Activated naive CD4-positive, alpha-beta T cell treated with anti-CD3 and anti-CD28 coated beads, Interleukin-2, amount 50 U/mL, for 24 hours (primary cell): Measurements from ENCODE around the gene AASDHPPT.
A peak's percentile ranks its signal among the peaks of the same experiment; 100 is the strongest.

ENCODE experiments used
- H3K27ac Mint-ChIP-seq: one replicate; pipeline ENCODE4 v1.8.0; 2021; ENCODE audit warnings: mild to moderate bottlenecking, mixed read lengths
- H3K27me3 Mint-ChIP-seq: one replicate; pipeline ENCODE4 v1.8.0; 2021; ENCODE audit warnings: mixed read lengths
- H3K36me3 Mint-ChIP-seq: one replicate; pipeline ENCODE4 v1.8.0; 2021; ENCODE audit warnings: mixed read lengths
- H3K4me1 Mint-ChIP-seq: one replicate; pipeline ENCODE4 v1.8.0; 2021; ENCODE audit warnings: mixed read lengths
- H3K4me3 Mint-ChIP-seq: one replicate; pipeline ENCODE4 v1.8.0; 2021; ENCODE audit warnings: mild to moderate bottlenecking, mixed read lengths
- H3K9me3 Mint-ChIP-seq: one replicate; pipeline ENCODE4 v1.8.0; 2021; ENCODE audit warnings: mixed read lengths

AASDHPPT gene

DNA sequence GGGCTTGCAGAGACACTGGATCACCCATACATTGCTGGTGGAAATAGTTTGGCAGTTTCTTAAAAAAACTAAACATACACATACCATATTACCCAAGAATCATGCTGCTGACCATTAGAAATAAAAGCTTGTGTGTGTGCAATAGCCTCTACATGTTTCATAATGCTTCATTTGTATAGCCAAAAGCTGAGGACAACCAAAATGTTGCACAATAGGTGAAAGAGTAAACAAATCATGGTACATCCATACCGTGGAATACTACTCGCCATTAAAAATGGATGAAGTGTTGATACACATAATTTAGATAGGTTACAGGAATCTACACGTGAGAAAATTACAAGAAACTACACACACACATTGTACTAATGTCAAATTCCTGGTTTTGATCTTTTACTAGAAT lies 6.9 kb upstream of the AASDHPPT start:
- peaks cover 12% of the 10 kb centered on the region for H3K36me3 Mint-ChIP-seq
- no peak overlapping the region for H3K27ac Mint-ChIP-seq
- H3K9me3 Mint-ChIP-seq = no peaks in the 10 kb centered on the region
- peaks cover 40% of the 10 kb centered on the region for H3K4me1 Mint-ChIP-seq
- no peaks in the 10 kb centered on the region for H3K27me3 Mint-ChIP-seq
- no peak overlapping the region for H3K4me3 Mint-ChIP-seq

DNA sequence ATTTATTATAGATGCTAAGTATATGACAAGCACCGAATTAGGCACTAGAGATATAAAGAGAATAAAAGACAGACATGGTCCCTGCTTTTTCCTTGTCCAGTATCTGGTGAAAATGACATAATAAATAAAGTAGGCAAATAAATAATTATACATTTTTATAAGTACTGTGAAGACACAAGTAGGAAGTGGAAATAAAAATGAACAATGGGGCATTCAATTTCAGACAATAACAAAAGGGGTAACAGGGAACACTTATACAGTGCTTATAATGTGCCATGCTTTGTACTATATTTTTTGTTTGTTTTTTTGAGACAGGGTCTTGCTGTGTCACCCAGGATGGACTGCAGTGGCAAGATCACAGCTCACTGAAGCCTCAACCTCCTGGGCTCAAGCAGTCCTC lies 4.7 kb upstream of the AASDHPPT start:
- Mint-ChIP-seq H3K9me3 (no peaks in the 10 kb centered on the region), H3K27me3 (no peaks in the 10 kb centered on the region), H3K36me3 (peaks cover 9% of the 10 kb centered on the region), H3K4me1 (peaks cover 46% of the 10 kb centered on the region), H3K27ac (no peak overlapping the region), H3K4me3 (no peak overlapping the region)

DNA sequence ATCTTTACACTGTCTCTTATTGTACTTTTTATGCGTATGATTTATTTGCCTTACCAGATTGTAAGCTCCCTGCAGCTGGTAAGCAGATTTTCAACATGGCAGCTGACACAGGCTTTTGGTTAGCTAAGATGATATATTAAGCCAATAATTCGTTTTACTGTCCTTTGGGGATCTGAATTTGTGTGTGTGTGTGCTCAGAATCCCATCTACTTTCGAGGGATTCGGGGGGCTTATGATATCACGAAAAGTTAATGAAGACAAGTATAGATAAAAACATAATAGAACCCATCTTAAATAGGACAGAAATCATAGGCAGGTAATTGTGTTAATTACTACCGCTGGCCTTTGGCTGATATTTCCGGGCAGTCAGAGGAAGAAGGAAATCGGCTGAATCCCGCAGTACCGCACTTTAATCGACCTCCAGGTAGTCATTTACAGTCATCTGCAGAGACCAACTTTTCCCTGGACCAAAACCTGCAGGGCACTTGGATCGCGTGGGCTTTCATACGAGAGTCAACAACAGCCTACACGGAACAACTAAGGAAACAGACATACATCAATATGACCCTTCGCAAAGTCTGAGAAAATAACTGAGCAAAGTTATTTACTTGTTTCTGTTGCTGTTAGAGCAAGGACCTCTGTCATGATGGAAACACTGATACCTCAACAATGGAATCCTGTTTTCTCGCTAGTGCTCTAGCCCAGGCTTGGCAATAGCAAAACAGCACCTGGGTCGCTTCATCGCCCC lies 1.1 kb upstream of the AASDHPPT start:
- peak overlapping the region; percentile 94 for H3K27ac Mint-ChIP-seq
- H3K4me1 Mint-ChIP-seq = peaks cover 65% of the 10 kb centered on the region
- H3K36me3 Mint-ChIP-seq = peaks cover 8% of the 10 kb centered on the region

DNA sequence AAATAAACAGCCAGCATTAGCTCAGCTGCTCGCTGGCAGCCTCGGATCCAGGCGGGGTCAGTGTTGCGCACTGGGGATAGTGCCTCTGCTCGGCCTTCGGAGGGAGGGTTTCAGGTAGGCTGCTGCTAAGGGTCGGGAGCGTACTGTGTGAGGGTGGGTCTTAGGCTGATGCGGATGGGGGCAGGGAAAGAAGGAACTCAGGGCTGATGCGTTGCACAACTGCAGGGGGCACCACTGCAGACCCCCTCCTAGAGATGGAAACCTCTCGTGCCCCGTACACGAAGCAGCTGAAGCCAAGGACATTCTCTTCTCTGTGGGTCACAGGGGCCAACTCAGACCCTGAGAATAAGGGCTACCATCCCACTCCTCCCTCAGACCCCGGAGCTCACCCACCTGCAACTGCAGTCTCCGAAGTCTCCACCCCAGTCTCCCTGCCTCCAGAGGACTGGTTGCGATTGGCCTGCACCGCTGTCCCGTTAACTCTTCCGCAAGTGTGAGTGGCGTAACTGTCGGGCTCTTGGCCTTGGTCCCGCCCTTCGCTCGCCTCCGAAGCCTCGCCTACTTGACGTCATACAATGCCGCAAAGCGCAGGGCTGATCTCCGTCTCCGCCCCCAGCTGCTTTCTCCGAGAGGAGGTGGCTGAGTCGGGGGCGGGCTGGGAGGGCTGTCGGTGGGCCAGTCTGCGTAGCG lies 398 bp upstream of the AASDHPPT start, which contains the start of gene KBTBD3:
KBTBD3 (minus strand) TSS at position 429 of the 690 bp plus-strand sequence. CDS start 18,250 bp downstream, outside the sequence.
- Mint-ChIP-seq H3K36me3 (peaks cover 8% of the 10 kb centered on the region), H3K9me3 (no peaks in the 10 kb centered on the region), H3K4me1 (peaks cover 72% of the 10 kb centered on the region), H3K27me3 (no peaks in the 10 kb centered on the region), H3K4me3 (peak within 1 kb of the TSS; percentile 96), H3K27ac (peak within 1 kb of the TSS; percentile 94)

More for the DNA sequence above, 1.1 kb upstream of the AASDHPPT start:
- Mint-ChIP-seq H3K27me3 (no peaks in the 10 kb centered on the region), H3K4me3 (peak overlapping the region; percentile 96), H3K9me3 (no peaks in the 10 kb centered on the region)

DNA sequence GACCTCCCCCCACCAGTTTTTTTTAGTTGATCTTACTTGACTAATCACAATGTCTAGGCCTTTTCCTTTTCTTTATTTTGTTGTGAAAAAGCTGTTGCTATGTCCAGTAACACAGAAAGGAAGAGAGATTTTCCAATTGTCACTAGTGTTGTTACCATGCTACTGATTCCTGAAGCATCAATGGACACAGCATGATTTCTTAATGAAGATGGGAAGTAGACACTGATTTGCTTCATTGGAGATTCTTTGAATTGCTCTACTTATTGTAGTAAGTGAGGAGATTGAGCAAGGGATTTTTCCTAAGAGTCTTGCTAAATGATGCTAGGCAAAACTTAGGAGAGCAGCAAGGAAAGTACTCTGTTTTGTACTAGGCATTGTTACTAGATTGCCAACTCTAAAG lies 4.6 kb downstream of the AASDHPPT start:
- H3K27me3 Mint-ChIP-seq = no peaks in the 10 kb centered on the region
- H3K27ac Mint-ChIP-seq = no peak overlapping the region
- H3K4me3 Mint-ChIP-seq = peak overlapping the region; percentile 15
- peaks cover 6% of the 10 kb centered on the region for H3K36me3 Mint-ChIP-seq
- H3K9me3 Mint-ChIP-seq = no peaks in the 10 kb centered on the region
- H3K4me1 Mint-ChIP-seq = peaks cover 77% of the 10 kb centered on the region

DNA sequence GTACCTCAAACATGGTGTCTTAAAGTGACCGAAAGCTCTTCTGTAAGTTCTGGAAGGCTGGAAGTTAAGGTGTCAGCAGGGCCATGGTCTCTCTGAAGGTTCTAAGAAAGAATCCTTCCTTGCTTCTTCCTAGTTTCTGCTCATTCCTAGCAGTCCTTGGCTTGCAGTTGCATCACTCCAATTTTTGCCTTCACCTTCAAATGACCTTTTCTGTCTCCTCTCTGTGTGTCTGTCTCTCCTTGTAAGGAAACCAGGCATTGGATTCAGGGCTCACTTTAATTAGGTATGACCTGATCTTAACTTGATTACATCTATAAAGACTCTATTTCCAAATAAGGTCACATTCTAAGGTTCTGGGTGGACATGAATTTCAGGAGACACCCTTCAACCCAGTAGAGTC lies 8.7 kb downstream of the AASDHPPT start:
- no peaks in the 10 kb centered on the region for H3K9me3 Mint-ChIP-seq
- H3K4me3 Mint-ChIP-seq = peak overlapping the region; percentile 34
- peaks cover 72% of the 10 kb centered on the region for H3K4me1 Mint-ChIP-seq
- no peaks in the 10 kb centered on the region for H3K27me3 Mint-ChIP-seq
- no peaks in the 10 kb centered on the region for H3K36me3 Mint-ChIP-seq
- peak overlapping the region; percentile 42 for H3K27ac Mint-ChIP-seq

DNA sequence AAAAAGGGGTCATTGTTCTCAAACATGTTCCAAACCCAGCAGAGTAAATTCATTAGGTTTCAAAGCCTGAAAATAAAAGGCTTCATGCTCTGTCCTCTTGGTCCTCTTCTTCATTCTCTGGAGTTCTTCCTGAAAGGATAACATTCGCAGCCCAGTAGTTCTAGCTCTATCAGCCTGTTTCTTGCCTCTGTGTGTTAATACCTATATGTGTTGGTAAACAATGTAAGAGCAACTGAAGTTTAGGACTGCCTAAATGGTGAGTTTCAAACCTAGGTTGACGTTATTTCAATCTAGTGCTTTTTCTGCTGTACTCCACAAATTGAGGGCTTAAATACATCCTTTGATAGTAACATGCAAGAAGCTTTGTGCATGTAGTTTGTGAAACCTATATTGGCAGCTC lies 9.4 kb downstream of the AASDHPPT start:
- peaks cover 5% of the 10 kb centered on the region for H3K36me3 Mint-ChIP-seq
- peak overlapping the region; percentile 39 for H3K27ac Mint-ChIP-seq
- peaks cover 72% of the 10 kb centered on the region for H3K4me1 Mint-ChIP-seq
- H3K4me3 Mint-ChIP-seq = peak overlapping the region; percentile 34
- H3K9me3 Mint-ChIP-seq = no peaks in the 10 kb centered on the region
- H3K27me3 Mint-ChIP-seq = no peaks in the 10 kb centered on the region

DNA sequence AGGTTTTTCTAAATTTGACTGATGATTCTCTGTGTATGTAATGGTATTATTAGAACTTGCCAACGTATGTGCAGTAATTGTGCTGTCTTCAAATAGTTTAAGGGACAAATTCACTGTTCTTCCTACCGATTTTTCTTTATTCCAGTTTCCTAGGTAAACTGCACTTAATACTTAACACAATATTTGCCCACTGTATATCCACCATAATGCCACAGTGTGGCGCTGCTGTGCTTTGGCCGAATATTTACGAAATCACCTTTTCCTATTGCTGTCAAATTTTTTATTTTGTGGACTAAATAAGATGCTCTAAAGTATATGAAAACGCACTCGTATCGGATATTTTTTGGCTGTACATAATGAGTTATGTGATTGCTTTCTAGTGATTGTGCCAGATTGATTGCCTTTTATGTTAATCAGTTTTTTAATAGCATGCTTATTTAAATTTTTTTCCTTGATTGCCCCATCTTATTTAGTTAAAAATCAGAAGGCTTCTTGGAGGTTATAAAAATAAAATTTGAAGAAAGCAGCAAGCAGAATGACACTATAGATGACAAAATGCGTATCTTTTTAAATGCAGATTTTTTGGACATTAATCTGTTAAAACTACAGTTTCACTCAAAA lies 10.5 kb downstream of the AASDHPPT start:
- Mint-ChIP-seq H3K27ac (peak overlapping the region; percentile 24), H3K9me3 (no peaks in the 10 kb centered on the region), H3K36me3 (peaks cover 13% of the 10 kb centered on the region), H3K4me3 (peak overlapping the region; percentile 28), H3K27me3 (no peaks in the 10 kb centered on the region), H3K4me1 (peaks cover 72% of the 10 kb centered on the region)

DNA sequence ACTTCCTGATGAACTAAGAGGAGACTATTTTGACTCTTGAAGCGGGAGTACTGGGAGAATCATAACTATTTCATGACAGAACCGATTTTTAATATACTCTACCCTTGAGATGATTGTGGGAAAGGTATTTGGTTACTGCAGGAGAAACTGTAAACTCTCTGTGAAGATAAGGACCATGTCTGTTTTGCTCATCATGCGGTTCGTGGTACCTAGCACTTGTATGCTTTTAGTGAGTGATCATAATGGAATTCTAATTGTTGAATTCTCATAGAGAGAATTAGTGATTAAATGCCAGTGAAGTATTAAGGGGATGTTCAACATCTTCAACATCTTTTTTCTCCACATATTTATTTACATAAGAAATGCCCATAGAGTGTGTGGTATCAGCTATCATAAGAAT lies 11.4 kb downstream of the AASDHPPT start:
- H3K36me3 Mint-ChIP-seq = peaks cover 14% of the 10 kb centered on the region
- H3K27me3 Mint-ChIP-seq = no peaks in the 10 kb centered on the region
- H3K27ac Mint-ChIP-seq = peak overlapping the region; percentile 79
- H3K4me1 Mint-ChIP-seq = peaks cover 66% of the 10 kb centered on the region
- H3K9me3 Mint-ChIP-seq = no peaks in the 10 kb centered on the region
- H3K4me3 Mint-ChIP-seq = no peak overlapping the region

DNA sequence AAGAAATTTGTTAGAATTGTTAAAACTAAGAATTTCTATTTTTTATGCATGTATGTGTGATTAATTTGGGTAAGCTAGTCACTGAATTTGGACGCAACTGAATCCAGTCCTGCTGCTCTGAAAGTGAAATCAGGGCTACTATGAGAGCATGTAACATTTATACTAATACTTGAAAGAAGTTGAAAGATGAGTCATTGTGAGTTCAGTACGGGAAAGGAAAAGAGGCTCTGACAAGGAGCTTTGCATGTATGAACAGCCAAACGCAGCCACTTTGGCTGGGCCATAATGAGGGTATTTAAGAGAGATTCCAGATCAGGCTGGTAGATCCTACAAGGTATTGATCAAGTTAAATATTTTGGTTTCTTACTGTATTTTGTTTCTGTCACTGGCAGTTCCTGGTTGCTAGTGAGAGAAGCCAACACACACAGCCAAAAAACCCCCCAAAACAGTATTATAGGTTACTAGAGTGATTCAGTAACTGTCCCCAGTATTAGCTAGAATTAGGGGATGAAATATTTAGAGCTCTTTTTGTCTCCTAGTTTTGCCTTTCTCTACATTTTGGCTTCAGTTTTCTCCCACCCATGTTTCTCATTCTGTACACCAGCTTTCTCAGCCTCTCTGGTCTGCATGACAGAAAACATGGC lies 14.1 kb downstream of the AASDHPPT start:
- Mint-ChIP-seq H3K9me3 (no peaks in the 10 kb centered on the region), H3K4me1 (peaks cover 49% of the 10 kb centered on the region), H3K4me3 (no peak overlapping the region), H3K27ac (peak overlapping the region; percentile 74), H3K36me3 (peaks cover 22% of the 10 kb centered on the region), H3K27me3 (no peaks in the 10 kb centered on the region)

DNA sequence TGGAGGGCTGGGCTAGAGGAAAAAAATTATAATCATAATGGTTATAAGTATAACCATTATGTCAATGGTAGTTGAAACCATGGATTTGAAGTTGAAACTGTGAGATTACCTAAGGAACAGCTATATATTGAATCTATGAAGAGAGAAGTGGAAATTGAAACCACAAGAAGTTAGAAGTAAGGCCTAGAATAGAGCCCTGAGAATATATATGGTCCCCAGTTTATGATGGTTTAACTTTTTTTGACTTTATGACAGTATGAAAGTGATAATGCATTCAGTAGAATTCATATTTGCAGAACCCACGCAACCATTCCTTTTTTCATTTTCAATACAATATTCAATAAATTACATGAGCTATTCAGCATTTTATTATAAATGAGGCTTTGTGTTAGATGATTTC lies 15.0 kb downstream of the AASDHPPT start:
- H3K27me3 Mint-ChIP-seq = no peaks in the 10 kb centered on the region
- peaks cover 42% of the 10 kb centered on the region for H3K4me1 Mint-ChIP-seq
- H3K27ac Mint-ChIP-seq = peak overlapping the region; percentile 53
- no peak overlapping the region for H3K4me3 Mint-ChIP-seq
- no peaks in the 10 kb centered on the region for H3K9me3 Mint-ChIP-seq
- peaks cover 24% of the 10 kb centered on the region for H3K36me3 Mint-ChIP-seq

DNA sequence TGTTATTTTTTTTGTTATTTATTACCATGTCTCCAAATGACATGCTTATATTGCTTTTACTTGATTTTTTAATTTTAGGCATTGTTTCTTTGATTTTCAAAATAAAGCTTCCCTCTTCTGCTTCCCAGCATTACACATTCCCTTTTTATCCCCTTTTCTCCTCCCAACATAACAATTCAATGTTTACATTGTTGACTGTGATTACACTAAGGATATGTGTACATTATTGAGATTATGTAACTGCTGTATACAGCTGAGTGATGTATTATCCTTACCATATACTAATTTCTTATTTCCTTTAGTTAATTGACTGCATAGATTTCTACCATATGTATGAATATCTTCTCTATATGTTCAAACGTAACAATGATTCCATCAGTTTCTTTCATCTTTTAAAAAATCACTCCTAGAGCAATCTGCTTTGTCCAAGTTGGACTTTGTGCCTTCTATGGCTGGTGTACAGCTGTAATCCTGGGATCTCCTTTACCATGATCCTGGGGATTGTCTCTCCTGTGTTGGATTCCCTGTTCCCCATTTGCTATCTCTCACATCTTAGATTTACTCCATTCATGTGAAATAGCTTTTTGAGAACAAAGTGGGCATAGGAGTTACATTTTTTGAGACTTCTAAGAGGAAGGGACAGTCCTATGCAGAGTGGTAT lies 21.6 kb downstream of the AASDHPPT start:
- no peak overlapping the region for H3K27ac Mint-ChIP-seq
- peaks cover 12% of the 10 kb centered on the region for H3K36me3 Mint-ChIP-seq
- H3K27me3 Mint-ChIP-seq = no peaks in the 10 kb centered on the region
- no peaks in the 10 kb centered on the region for H3K9me3 Mint-ChIP-seq
- no peak overlapping the region for H3K4me3 Mint-ChIP-seq
- H3K4me1 Mint-ChIP-seq = no peaks in the 10 kb centered on the region

DNA sequence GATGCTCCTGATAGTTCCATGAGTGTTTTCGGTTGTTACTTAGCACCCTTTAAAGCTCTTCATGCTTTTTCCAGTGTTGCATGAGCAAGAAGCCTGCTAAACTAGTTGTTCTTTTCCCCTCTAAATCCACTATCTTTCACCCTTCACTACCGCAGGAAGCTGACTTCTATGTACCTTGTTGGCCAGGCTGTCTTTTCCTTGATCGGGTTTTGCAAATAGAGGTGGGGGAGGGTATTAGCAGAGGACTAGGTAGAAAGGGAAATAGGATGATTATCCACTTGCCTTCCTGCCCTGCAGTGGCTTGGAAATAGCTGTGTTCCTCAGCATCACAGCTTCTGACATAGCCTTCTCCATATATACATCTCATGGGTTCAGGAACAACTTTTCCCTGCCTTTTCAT lies 23.9 kb downstream of the AASDHPPT start:
- H3K4me3 Mint-ChIP-seq = no peak overlapping the region
- no peak overlapping the region for H3K27ac Mint-ChIP-seq
- H3K9me3 Mint-ChIP-seq = no peaks in the 10 kb centered on the region
- H3K4me1 Mint-ChIP-seq = no peaks in the 10 kb centered on the region
- no peaks in the 10 kb centered on the region for H3K27me3 Mint-ChIP-seq
- H3K36me3 Mint-ChIP-seq = peaks cover 5% of the 10 kb centered on the region

DNA sequence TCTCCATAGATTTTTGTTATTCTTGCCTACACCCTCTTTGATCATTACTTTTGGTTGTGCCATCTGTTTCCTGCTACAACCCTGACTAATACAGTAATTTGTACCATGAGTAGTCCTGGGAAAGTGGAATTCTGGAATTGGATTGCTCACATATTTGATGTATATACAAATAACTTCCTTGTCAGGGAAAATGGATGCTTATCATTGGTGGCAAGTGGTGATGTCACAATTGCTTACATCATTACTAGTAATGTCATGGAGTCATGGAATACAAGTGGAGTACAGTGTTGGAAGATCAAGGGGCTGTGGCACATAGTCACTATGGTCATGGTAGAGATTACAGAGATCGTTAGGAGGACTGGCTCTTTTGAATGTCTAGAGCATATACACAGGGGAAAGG lies 24.4 kb downstream of the AASDHPPT start:
- Mint-ChIP-seq H3K27me3 (no peaks in the 10 kb centered on the region), H3K27ac (no peak overlapping the region), H3K4me3 (no peak overlapping the region), H3K4me1 (no peaks in the 10 kb centered on the region), H3K36me3 (peaks cover 2% of the 10 kb centered on the region), H3K9me3 (no peaks in the 10 kb centered on the region)

DNA sequence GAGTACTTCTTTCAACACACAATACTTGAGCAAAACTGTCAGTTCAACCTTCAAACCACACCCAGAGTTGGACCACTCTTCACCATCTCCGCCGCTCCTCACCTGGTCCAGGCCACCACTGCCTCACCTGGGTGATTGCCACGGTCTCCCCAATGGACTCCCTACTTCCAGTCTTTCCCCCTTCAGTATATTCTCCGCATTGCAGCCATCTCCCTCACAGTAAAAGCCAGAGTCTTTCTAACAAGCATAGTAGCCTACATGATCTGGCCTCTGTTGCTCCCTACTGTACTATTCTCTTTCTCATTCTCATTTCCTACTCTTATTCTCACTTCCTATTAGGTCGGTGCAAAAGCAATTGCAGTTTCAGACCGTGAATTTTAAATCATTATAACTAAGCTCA lies 28.5 kb downstream of the AASDHPPT start:
- Mint-ChIP-seq H3K9me3 (no peaks in the 10 kb centered on the region), H3K4me1 (no peaks in the 10 kb centered on the region), H3K4me3 (no peak overlapping the region), H3K36me3 (no peaks in the 10 kb centered on the region), H3K27me3 (peaks cover 4% of the 10 kb centered on the region), H3K27ac (no peak overlapping the region)
